GM21786 (cell line): ENCODE measurements around the gene ZNF141.
"Not testable (repeated sequence)": the region's sequence is repeated elsewhere in the genome, so short reads cannot be mapped to it uniquely, and the experiment has no call there.

Experiments used
- ATAC-seq: cut with Tn5 transposase; IDR thresholded peaks from one replicate; pipeline ENCODE4 v1.9.1; 2021; ENCODE audit not compliant: unreplicated experiment

The ZNF141 gene

DNA sequence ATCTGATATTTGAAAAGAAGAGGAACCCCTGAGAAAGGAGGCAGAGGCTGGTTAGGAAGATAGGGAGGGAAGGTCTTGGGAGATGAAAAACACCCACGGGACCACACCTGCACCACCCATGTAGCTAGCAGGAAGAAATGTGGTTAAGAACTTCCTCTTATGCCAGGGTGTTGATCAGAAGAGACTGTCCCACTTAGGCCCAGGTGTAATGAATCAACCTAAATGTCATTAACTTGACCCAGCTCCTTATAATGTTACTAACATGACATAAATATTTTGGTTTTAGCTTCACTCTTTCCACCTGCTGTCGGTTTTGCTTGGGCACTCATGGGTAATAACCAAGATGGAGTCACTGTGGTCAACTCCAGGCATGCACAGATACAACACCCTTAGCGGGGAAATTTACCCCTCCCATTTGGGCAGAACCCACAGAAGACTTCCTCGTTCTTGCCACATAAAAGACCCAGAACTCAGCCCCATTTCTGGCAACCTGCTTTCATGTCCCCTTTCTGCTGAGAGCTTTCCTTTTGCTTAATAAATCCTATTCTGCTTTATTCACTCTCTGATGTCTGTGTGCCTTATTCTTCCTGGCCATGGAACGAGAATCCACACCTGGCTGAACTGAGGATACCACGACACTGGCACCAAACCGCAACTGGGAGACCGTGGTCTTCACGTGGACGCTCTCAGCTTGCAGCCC is 46.8 kb downstream of the ZNF141 start:
- no peak for ATAC-seq

- ATAC-seq, result no peak
These were observed 48.5 kb downstream of the ZNF141 start for GRCh38 chr4:385934-386707.

DNA sequence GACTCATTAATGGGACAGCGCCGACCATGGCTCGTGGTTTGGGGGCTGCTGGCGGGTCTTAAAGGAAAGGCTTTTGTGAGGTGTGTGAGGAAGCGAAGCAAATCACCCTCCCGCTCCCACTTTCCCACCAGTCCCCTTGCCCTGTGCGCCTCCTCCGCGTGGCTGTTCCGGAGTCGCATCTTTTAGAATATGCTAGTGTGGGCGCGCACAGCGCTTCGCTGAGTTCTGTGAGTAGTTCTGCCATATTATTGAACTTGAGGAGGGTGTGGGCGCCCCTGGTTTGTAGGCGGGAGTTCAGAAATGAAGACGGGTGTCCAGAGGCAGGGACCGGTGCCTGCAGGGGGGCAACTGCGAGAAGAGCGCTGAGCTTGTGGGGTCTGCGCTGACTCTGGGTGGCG is 49.1 kb downstream of the ZNF141 start:
- ATAC-seq, result no peak

DNA sequence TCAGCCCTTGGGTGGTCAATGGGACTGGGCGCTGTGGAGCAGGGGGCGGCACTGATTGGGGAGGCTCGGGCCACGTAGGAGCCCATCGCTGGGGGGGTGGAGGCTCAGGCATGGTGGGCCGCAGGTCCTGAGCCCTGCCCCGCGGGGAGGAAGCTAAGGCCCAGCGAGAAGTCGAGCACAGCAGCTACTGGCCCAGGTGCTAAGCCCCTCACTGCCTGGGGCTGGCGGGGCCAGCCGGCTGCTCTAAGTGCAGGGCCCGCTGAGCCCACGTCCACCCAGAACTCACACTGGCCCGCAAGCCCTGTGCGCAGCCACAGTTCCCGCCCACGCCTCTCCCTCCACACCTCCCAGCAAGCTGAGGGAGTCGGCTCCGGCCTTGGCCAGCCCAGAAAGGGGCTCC is 66.4 kb downstream of the ZNF141 start:
- ATAC-seq, result no peak

GRCh38 chr4:408321-408720 is 70.7 kb downstream of the ZNF141 start:
- not testable (repeated sequence) for ATAC-seq

DNA sequence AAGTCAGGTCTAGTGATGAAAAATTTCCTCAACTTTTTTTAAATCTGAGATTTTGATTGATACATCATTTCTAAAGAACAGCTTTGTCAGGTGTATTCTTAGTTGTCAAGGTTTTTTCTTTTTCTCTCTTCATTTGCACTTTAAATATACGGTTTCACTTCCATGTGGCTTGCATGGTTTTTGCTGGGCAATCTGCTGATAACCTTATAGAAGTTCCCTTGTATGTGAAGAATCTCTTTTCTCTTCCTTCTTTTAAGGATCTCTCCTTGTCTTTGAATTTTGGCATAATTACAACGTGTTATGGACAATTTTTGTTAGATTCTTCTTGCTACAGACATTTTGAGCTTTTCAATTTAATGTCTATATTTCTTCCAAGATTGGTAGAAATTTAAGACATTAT is 85.0 kb downstream of the ZNF141 start:
- no peak for ATAC-seq
